PFSK-1 (cell line): Measurements from ENCODE around the gene OMD.

ENCODE experiments used
- SIN3A ChIP-seq: IDR thresholded peaks from 2 replicates; pipeline ENCODE4 v1.6.1; 2012; ENCODE audit warnings: mild to moderate bottlenecking, low read length, moderate library complexity, borderline replicate concordance; ENCODE audit not compliant: insufficient read depth
- TAF1 ChIP-seq: IDR thresholded peaks from 2 replicates; pipeline ENCODE4 v1.6.1; 2012; ENCODE audit warnings: low read length, control low read depth, borderline replicate concordance; ENCODE audit not compliant: insufficient read depth
- TF ChIP-seq, protein P1 (sequence below), 2 experiments: IDR thresholded peaks; 2 replicates each; pipeline versions ENCODE4 v1.6.1 to v1.8.0; 2011 to 2012; ENCODE audit warnings: low read depth in 2 of 2, low read length in 2 of 2, control low read depth in 1 of 2, inconsistent platforms in 1 of 2, mild to moderate bottlenecking in 1 of 2, moderate library complexity in 1 of 2; ENCODE audit not compliant: insufficient read depth in 1 of 2

DNA sequence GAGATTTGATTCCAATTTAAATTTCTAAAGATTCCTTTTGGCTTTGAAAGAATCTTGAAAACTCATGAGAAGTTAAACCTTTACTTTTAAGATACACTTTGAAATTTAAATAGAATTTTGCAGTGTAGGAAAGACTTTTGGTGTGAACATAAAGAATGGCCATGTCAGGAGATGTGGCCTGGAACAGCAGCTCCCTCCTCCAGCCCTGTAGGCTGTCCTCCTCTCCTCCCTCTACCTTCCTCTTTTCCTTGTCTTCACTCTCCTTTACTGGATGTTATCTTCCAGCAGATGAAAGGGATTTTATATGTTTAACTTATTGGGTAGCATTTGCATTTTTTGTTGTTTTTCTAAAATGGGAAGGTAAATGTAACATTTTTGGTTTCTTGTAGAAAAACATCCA is 39.1 kb upstream of the OMD start:
- TF ChIP-seq, protein P1, sequence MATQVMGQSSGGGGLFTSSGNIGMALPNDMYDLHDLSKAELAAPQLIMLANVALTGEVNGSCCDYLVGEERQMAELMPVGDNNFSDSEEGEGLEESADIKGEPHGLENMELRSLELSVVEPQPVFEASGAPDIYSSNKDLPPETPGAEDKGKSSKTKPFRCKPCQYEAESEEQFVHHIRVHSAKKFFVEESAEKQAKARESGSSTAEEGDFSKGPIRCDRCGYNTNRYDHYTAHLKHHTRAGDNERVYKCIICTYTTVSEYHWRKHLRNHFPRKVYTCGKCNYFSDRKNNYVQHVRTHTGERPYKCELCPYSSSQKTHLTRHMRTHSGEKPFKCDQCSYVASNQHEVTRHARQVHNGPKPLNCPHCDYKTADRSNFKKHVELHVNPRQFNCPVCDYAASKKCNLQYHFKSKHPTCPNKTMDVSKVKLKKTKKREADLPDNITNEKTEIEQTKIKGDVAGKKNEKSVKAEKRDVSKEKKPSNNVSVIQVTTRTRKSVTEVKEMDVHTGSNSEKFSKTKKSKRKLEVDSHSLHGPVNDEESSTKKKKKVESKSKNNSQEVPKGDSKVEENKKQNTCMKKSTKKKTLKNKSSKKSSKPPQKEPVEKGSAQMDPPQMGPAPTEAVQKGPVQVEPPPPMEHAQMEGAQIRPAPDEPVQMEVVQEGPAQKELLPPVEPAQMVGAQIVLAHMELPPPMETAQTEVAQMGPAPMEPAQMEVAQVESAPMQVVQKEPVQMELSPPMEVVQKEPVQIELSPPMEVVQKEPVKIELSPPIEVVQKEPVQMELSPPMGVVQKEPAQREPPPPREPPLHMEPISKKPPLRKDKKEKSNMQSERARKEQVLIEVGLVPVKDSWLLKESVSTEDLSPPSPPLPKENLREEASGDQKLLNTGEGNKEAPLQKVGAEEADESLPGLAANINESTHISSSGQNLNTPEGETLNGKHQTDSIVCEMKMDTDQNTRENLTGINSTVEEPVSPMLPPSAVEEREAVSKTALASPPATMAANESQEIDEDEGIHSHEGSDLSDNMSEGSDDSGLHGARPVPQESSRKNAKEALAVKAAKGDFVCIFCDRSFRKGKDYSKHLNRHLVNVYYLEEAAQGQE (IDR thresholded peaks at IDR 0.05; ENCODE audit: insufficient read depth in 1 of 2, low read depth in 2 of 2, low read length in 2 of 2): no peak
- no peak for TF ChIP-seq TAF1
- no peak for TF ChIP-seq SIN3A
